Loucy (cell line): ENCODE results near the gene MAML3.

Source experiments
- H2AFZ ChIP-seq: fragments of 200-600 bp; sonication (generic); 2 replicates; pipeline ENCODE4 v1.6.0; 2016; ENCODE audit warnings: antibody characterized with exemption, mild to moderate bottlenecking, low read length, moderate library complexity
- H3F3A ChIP-seq: fragments of 200-600 bp; 2 replicates; pipeline ENCODE4 v1.6.0; 2016; ENCODE audit warnings: antibody characterized with exemption, low read depth, mild to moderate bottlenecking
- H3K27me3 ChIP-seq: fragments of 200-600 bp; sonication (generic); 2 replicates; pipeline ENCODE4 v1.6.1; 2014; ENCODE audit warnings: low read length, mild to moderate bottlenecking; ENCODE audit not compliant: insufficient read depth, poor library complexity, severe bottlenecking
- H3K36me3 ChIP-seq: fragments of 200-600 bp; sonication (generic); 2 replicates; pipeline ENCODE4 v1.6.1; 2016; ENCODE audit warnings: low read length; ENCODE audit not compliant: insufficient read depth
- H3K4me1 ChIP-seq: fragments of 200-600 bp; sonication (generic); 2 replicates; pipeline ENCODE4 v1.5.1; 2014; ENCODE audit warnings: low read length, mild to moderate bottlenecking; ENCODE audit not compliant: insufficient read depth, poor library complexity, severe bottlenecking
- H3K4me2 ChIP-seq: fragments of 200-600 bp; sonication (generic); 2 replicates; pipeline ENCODE4 v1.6.0; 2014; ENCODE audit warnings: antibody characterized with exemption, low read length, low read depth, mild to moderate bottlenecking; ENCODE audit not compliant: poor library complexity, severe bottlenecking
- H3K4me3 ChIP-seq: fragments of 200-600 bp; sonication (generic); 2 replicates; pipeline ENCODE4 v1.5.1; 2014; ENCODE audit warnings: low read length, mild to moderate bottlenecking, mixed read lengths; ENCODE audit not compliant: poor library complexity, severe bottlenecking
- H3K79me2 ChIP-seq: fragments of 200-600 bp; sonication (generic); 2 replicates; pipeline ENCODE4 v1.6.1; 2014; ENCODE audit warnings: low read length; ENCODE audit not compliant: insufficient read depth
- H3K9ac ChIP-seq: fragments of 200-600 bp; sonication (generic); 2 replicates; pipeline ENCODE4 v1.6.0; 2014; ENCODE audit warnings: mild to moderate bottlenecking, low read depth, low read length, moderate library complexity; ENCODE audit not compliant: poor library complexity, severe bottlenecking
- H3K9me2 ChIP-seq: fragments of 200-600 bp; sonication (generic); replicated peaks from 2 replicates; pipeline ENCODE4 v1.6.1; 2016; ENCODE audit warnings: low read depth, low read length, mixed read lengths
- H3K9me3 ChIP-seq: fragments of 200-600 bp; sonication (generic); 2 replicates; pipeline ENCODE4 v1.6.1; 2014; ENCODE audit warnings: mild to moderate bottlenecking, antibody characterized with exemption, low read length, low read depth; ENCODE audit not compliant: insufficient read depth
- H4K20me1 ChIP-seq: fragments of 200-600 bp; sonication (generic); 2 replicates; pipeline ENCODE4 v1.6.0; 2014; ENCODE audit warnings: antibody characterized with exemption, low read length, mild to moderate bottlenecking; ENCODE audit not compliant: insufficient read depth, poor library complexity, severe bottlenecking
- EZH2phosphoT487 ChIP-seq: fragments of 200-600 bp; IDR thresholded peaks from 2 replicates; pipeline ENCODE4 v1.6.1; 2018; ENCODE audit warnings: antibody characterized with exemption, mild to moderate bottlenecking, moderate library complexity, borderline replicate concordance
- TF ChIP-seq, protein P1 (sequence below): fragments of 200-600 bp; sonication (generic); conservative IDR thresholded peaks from 2 replicates; pipeline ENCODE4 v1.5.1; 2014; ENCODE audit warnings: mild to moderate bottlenecking, antibody characterized with exemption, low read length

The MAML3 gene

DNA sequence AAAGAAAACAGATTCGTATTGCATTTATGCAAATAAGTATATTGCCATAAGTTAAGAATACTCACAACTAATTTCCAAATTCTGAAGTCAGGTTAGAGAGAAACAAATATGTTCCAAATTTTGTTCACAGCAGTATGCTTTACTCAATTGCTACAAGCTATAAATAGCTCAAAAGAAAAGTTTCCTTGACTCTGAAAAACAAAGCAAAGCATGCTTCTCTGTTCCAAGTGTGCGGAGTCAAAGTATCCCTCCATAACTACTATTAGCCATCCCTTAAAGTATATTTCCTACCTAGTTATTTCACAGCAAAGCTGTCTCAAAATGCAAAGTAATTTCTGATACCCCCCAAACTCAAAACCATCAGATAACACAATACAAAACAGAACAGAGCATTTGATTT lies 441.1 kb downstream of the MAML3 start:
- TF ChIP-seq, protein P1, sequence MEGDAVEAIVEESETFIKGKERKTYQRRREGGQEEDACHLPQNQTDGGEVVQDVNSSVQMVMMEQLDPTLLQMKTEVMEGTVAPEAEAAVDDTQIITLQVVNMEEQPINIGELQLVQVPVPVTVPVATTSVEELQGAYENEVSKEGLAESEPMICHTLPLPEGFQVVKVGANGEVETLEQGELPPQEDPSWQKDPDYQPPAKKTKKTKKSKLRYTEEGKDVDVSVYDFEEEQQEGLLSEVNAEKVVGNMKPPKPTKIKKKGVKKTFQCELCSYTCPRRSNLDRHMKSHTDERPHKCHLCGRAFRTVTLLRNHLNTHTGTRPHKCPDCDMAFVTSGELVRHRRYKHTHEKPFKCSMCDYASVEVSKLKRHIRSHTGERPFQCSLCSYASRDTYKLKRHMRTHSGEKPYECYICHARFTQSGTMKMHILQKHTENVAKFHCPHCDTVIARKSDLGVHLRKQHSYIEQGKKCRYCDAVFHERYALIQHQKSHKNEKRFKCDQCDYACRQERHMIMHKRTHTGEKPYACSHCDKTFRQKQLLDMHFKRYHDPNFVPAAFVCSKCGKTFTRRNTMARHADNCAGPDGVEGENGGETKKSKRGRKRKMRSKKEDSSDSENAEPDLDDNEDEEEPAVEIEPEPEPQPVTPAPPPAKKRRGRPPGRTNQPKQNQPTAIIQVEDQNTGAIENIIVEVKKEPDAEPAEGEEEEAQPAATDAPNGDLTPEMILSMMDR: no peak
- TF ChIP-seq EZH2phosphoT487: no peak
- H3K9ac ChIP-seq: no peak overlapping the region
- no peaks in the 10 kb centered on the region for H3K9me2 ChIP-seq
- H3K79me2 ChIP-seq: no peaks in the 10 kb centered on the region
- H3K36me3 ChIP-seq: peaks cover 8% of the 10 kb centered on the region; the same call in 1 of the 2 replicates
- no peaks in the 10 kb centered on the region for H3K4me1 ChIP-seq
- H3F3A ChIP-seq: no peaks in the 10 kb centered on the region
- no peaks in the 10 kb centered on the region for H3K27me3 ChIP-seq
- no peak overlapping the region for H2AFZ ChIP-seq
- no peak overlapping the region for H3K4me2 ChIP-seq
- H3K4me3 ChIP-seq: no peak overlapping the region
- no peaks in the 10 kb centered on the region for H4K20me1 ChIP-seq
- H3K9me3 ChIP-seq: no peaks in the 10 kb centered on the region

DNA sequence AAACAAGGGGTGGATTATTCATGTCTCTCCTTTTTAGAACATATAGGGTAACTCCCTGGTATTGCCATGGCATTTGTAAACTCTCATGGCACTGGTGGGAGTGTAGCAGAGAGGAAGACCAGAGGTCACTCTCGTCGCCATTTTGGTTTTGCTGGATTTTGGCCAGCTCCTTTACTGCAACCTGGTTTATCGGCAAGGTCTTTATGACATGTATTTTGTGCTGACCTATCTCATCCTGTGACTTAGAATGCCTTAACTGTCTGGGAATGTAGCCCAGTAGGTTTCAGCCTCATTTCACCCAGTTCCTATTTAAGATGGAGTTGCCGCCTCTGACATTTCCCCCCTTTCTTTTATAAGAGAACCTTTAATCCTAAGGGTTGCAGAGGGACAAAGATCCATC lies 442.5 kb downstream of the MAML3 start:
- TF ChIP-seq, protein P1: no peak
- TF ChIP-seq EZH2phosphoT487: no peak
- Histone ChIP-seq H3K9me2 (no peaks in the 10 kb centered on the region), H3K4me1 (no peaks in the 10 kb centered on the region), H3K9me3 (no peaks in the 10 kb centered on the region), H3F3A (no peaks in the 10 kb centered on the region), H3K4me2 (no peak overlapping the region), H3K27me3 (no peaks in the 10 kb centered on the region), H3K9ac (no peak overlapping the region), H3K36me3 (peaks cover 7% of the 10 kb centered on the region; the same call in 1 of the 2 replicates), H3K4me3 (no peak overlapping the region), H3K79me2 (no peaks in the 10 kb centered on the region), H2AFZ (no peak overlapping the region), H4K20me1 (no peaks in the 10 kb centered on the region)

DNA sequence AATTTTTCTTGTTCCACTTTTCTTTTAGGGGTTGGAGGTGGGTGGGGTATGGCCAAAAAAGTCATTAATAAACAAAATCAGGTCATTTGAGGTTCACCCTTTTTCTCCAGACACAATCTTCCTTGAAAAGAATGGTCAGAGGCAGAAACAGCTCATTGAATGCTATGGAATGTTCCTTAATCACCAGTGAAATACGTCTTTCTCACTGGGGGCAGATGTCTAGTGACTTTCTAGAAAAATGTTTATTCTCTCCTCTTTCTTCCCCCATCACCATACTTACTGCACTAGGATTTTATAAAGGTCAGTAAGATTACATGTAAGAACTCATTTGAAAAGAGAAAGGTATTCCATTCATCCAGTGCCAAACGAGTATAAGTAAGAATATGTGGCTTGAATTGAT lies 443.9 kb downstream of the MAML3 start:
- H3K79me2 ChIP-seq: no peaks in the 10 kb centered on the region
- no peak overlapping the region for H3K4me3 ChIP-seq
- H3F3A ChIP-seq: no peaks in the 10 kb centered on the region
- no peaks in the 10 kb centered on the region for H3K9me2 ChIP-seq
- H4K20me1 ChIP-seq: no peaks in the 10 kb centered on the region
- H3K9me3 ChIP-seq: no peaks in the 10 kb centered on the region
- no peaks in the 10 kb centered on the region for H3K27me3 ChIP-seq
- H3K9ac ChIP-seq: no peak overlapping the region
- H3K4me1 ChIP-seq: no peaks in the 10 kb centered on the region
- no peak overlapping the region for H3K4me2 ChIP-seq
- no peak overlapping the region for H2AFZ ChIP-seq
- no peak for TF ChIP-seq EZH2phosphoT487
- TF ChIP-seq, protein P1: no peak
- peaks cover 21% of the 10 kb centered on the region; the same call in 1 of the 2 replicates for H3K36me3 ChIP-seq
